GF-D8 (cell line): ENCODE measurements around the gene ZNF362.
"Not testable (repeated sequence)": the region's sequence is repeated elsewhere in the genome, so short reads cannot be mapped to it uniquely, and the experiment has no call there.

Experiments
- DNase-seq: peaks from one replicate; lab custom pipeline; 2025; lab: John Stamatoyannopoulos, UW

Gene ZNF362, protein sequence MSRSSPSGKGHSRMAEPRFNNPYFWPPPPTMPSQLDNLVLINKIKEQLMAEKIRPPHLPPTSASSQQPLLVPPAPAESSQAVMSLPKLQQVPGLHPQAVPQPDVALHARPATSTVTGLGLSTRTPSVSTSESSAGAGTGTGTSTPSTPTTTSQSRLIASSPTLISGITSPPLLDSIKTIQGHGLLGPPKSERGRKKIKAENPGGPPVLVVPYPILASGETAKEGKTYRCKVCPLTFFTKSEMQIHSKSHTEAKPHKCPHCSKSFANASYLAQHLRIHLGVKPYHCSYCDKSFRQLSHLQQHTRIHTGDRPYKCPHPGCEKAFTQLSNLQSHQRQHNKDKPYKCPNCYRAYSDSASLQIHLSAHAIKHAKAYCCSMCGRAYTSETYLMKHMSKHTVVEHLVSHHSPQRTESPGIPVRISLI

DNA sequence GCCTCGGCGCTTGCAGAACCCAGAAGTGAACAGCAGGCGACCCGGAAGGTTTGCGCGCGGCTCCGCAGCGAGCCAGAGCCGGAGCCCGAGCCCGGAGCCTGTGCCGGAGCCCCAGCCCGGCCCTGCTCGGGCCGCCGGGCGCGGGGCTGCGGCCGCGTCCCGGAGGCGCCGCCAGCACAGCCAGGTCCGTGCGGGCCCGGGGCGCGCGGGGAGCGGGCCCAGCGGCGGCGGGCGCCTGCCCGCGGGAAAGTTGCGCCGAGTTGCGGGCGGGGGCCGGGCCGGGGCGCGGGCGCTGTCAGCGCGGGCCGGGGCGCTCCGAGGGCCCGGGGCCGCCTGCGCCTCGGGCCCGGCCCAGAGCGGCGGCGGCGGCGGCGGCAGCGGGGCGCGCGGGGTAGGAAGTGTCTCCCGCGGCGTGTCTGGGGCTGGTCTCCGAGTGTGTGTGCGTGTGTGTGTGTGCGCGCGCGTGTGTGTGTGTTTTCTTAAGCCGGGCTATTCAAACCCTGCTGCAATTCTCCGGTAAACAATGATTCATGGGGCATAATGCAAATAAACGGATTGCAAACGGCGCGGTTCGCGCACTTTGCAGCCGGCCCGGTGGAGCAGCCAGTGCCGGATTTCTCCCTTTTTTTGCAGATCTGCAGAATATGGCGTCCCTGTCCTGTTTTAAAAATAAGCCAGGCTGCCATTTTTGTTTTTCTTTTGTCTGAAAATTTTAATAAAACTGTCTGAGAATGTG is at the start of gene ZNF362:
TSS of gene ZNF362 (plus strand) at position 22 of the 736 bp plus-strand sequence. CDS start 14,083 bp downstream, outside the sequence.
- peak; percentile 2 for DNase-seq

DNA sequence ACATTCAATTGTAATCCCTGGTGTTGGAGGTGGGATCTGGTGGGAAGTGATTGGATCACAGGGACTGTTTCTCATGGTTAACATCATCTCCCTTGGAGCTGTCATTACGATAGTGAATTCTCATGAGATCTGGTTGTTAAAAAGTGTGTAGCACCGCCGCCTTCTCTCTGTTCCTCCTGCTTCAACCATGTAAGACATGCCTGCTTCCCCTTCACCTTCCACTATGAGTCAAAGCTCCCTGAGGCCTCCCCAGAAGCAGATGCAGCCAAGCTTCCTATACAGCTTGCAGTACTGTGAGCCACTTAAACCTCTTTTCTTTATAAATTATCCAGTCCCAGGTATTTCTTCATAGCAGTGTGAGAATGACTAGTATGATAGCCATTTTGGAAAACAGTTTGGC is 44.3 kb upstream of the ZNF362 start:
- DNase-seq: no peak

DNA sequence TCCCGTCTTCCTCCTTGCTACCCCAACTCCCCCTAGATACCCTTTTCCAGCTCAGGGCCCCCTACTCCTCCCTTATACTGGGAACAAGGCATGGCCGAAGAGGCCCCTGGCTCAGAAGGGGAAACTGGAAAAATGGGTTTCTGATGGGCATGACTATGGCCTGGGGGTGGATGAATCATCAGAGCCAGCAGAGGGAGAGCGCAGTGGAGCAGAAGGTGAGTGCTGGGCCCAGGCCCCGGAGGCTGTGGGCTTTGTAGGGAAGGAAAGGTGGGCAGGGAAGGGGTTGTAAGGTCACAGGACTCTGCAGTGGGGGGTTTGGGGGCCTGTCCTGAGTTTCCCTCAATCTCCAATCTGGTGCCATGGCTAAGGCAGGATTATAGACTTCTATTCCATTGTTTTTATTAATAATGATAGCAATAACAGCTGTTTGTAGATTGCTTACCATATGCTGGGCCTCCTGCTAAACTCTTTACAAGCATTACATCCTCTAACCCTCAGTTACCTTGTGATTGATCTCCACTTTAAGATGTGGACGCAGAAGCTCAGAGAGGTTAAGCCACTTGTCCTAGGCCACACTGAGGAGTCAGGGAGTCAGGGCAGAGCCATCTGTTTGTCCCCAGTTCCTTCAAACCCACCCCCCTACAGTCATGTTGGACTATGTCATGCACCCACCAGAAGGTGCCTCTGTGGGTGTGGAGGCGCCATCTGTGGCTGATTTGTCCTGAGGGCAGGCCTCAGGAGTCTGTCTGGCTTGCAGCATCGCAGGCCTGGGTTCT is 36.2 kb upstream of the ZNF362 start:
- no peak for DNase-seq

DNA sequence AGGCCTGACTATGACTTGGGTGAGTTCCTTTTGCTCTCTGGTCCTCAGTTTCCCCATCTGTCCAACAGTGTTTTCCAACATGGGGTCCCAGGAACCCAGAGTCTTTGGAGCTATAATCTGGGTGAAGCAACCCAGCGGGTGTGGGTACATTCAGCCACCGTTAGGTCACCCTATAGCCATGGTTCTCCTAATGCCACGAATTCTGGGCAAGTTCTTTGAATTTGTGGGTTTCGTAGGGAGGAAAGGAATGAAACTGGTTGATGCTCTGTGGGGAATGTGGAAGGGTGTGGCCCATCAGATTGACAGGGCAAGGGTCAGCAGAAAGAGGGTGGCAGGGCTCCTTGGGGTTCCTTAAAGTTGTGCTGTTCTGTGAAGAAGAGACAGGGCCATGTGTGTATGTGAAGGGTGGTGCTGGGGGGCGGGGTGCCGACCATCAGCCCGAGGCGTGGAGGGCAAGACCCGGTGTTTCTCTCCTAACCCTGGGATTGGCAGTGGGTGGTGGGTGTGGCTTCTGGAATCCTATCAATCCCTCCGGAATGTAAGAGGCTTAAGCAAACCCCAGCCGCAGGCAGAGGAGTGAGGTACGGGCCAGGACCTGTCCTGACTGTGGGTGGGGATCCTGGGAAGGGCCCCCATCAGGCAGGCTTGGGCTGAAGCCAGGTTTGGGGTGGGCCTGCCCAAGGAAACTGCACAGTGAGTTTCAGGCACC is 35.5 kb upstream of the ZNF362 start:
- DNase-seq: no peak

DNA sequence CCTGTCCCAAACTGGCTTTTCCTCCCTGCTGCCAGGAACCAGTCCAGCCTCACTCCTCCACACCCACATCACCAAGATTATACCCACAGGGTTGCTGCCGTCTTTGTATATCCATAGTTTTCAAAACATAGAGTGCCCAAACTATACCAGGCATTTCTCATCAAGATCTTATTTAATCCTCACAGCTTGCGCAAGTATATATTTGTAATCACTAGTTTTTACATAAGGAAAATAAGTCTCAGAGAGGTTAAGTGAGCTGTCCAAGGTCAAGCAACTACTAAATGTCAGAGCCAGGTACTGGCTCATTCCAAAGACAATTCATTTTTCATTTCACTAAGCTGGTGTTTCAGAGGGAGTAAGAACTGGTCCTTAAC is 34.9 kb upstream of the ZNF362 start:
- DNase-seq: no peak

DNA sequence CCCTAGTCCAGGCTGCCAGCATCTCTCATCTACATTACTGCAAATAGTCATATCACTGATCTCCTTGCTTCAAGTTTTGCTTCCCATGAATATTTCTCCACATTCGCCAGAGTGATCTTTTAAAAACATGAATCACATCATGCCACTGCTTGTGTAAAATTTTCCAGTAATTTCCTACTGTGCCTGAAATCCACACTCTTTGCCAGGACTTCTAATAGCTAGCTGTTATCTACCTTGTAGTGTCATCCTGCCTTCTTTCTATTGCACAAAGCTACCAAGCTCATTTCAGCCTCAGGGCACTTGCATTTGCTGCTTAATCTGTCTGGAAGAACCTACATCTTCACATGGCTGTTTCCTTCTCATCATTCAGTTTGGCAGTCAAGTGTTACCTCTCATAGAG is 33.9 kb upstream of the ZNF362 start:
- DNase-seq: no peak

DNA sequence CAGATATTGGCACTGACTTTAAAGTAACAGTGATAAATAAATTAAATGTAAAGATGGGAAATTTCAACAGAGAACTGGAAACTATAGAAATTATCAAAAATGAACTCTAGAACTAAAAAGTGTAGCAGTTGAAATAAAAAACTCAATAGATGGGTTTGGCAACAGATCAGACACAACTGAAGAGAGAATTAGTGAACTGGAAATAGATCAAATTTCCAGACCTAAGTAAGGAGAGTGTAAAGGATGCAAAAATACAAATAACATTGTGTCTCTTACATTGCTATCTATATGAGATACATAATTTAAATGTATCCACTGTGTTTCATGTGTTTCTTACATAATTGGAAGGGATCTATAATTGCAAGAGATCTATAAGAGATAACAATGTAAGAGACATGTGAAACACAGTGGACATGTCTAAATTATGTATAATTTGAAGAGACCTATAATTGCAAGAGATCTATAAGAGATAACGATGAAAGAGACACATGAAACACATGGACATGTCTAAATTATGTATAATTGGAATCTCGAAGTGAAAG is 32.1 kb upstream of the ZNF362 start:
- no peak for DNase-seq

DNA sequence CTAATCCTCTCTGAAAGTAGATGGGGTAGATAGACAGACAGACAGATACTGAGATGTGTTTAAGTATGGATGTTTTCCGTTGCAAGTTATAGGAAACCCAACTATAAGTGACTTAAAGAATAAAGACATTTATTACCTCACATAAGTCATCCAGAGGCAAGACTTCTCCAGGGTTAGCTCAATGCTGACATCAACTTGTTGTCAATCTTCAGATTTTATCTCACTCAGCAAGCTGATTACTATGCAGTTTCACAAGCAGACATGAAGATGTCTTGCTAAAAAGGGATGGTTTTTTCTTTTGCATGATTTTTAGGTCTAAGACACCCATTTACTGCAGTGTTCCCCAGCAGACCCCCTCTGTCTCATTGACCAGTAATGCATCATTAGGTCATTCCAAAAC is 30.7 kb upstream of the ZNF362 start:
- no peak for DNase-seq

DNA sequence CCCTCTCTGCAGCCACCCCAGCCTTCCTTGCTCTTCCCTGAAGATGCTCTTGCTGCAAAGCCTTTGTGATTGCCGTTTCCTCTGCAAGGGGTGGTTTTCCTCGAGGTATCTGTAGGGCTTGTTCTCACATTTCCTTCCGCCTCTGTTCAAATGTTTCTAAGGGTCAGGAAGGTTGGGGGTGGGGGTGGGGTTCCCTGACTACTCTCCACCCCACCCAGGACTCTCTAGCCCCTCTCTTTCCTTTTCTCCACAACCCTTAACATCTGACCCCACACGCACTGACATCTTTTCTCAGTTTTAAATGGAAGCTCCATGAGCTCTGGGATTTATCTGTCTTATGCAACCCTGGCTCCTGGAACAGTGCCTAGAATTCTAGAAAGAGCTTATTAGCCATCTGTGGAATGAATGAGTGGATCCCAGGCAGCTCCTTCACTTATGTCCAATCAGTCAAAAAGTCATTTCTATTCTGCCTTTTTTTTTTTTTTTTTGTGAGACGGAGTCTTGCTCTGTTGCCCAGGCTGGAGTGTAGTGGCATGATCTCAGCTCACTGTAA is 27.3 kb upstream of the ZNF362 start:
- DNase-seq: no peak

DNA sequence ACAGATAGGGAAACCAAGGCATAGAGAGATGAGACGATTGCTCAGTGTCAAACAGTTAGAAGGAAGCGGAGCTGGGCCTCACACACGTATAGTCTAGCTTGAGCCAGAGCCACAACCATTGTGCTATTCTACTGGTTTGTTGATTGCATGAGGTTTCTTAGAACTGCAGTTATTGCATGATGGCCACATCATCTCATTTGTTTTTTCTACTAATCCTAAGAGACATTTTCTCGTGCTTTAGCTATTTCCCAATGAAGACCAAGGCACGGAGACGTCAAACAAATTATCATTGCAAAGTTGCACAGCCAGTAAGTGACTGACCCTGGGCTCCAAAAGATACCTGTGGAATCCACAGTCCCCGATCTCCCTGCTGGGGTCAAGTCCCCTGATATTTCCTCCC is 25.1 kb upstream of the ZNF362 start:
- no peak for DNase-seq

DNA sequence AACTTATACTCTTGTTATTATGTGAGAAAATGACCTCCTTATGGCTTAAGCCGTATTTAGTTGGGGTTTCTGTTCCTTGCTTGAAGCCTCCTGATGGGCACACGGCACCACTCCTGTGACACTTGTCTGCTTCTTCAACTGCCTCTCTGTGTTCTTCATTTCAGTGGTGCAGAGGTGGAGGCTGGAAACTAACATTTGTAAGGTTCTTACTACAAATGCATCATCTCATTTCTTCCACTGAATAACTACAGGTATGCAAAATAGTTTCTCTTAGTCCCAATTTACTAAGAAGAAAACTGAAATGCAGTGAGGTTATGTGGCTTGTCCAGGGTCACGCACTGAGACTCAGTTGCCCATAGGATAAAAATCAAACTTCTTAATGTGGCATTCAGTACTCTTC is 23.6 kb upstream of the ZNF362 start:
- DNase-seq: no peak

DNA sequence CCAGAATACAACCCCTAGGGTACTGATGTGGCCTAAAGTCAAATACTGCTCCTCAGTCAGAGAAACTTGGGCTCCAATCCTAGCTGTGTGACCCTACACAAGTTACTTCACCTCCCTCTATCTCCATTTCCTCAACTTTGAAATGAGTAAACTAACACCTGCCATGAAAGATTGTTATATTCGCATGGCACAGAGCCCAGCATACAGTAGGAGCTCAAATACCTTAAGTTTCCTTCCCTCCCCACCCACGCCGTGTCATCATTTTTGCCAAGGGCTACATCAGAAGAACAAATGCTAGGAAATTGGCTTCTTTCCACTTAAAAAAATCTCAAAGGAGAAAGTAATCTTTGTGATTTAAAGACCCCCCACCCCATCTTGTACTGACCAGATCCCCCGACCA is 22.2 kb upstream of the ZNF362 start:
- DNase-seq: no peak

DNA sequence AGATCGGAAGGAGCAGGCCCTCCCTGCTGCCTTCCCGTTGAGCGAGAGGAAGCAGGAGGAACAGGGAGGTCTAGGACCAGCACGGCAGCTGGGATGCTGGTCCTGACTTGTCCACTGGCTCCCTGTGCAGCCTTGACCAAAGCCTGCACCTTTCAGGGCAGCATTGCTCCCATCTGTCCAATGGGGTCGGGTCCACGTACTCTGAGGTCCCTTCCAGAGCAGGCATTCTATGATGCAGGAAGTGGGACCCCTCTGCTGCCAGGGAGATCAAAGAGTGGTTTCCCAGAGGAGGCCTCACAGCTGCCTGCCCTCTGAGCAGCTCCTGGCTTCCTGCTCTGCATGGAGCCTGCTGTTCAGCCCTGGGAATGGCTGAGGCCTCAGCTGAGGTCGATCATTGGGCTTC is 21.7 kb upstream of the ZNF362 start:
- no peak for DNase-seq

DNA sequence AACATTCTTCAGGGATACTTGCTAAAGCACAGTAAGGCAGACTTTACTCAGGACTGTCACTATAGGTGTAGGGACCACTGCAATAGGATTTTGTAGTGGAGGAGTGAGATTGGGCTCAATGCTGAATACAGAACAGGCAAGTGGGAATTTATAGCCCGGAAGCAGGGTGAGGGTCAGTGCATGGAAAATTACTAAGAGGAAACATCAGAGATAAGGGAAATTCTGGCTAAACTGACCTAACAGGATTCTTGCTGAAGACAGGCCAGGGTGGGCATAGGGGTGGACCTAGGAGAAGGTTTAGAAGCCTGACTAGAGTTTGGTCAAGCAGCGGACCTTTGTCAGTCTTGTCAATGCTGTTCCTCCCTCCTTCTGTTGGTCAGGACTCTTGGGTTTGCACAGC is 20.8 kb upstream of the ZNF362 start:
- DNase-seq: no peak

DNA sequence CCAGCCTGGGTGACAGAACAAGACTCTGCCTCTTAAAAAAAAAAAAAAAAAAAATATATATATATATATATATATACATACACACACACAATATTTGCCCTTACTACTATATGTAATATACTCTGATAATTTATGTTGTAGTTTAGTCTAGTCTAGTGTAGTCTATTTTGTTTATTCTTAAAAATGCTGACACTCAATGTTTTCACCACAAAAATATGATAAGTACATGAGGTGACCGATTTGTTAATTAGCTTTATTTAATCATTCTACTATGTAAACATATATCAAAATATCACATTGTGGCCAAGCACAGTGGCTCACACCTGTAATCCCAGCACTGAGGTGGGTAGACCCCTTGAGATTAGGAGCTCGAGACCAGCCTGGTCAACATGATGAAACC is 19.8 kb upstream of the ZNF362 start:
- no peak for DNase-seq

DNA sequence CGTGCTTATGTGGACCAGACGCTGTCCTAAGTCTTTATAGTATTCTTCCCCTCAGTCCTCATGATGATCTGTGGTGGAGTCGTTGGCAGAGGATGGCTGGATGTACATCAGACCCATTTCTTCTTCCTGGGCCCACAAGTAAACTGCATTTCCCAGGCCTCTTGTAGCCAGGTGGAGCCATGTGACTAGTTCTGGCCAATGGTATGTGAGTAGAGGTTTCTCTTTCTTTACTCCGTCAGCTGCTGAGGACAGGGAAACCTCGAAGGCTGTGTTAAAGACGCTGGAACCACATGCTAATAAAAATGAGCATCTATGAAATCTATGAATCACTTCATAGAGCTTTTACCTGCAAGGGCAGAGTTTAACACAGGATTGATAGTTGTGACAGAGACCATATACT is 18.7 kb upstream of the ZNF362 start:
- DNase-seq: no peak

DNA sequence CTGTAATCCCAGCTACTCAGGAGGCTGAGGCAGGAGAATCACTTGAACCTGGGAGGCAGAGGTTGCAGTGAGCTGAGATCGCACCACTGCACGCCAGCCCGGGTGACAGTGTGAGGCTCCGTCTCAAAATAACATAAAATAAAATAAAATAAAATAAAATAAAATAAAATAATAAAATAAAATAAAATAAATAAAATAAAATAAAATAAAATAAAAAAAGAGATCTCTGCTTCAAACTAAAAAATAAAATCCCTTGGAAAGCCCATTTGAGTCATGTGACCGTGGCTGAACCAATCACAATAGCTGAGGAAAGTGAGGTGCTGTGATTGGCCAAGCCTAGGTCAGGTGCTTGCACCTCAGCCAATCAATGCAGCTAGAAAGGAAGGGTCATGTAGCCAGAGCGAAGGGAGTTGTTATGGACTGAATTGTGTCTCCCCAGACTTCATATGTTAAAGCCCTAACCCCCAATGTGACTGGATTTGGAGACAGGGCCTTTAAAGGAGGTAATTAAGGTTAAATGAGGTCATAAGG is 18.0 kb upstream of the ZNF362 start:
- not testable (repeated sequence) for DNase-seq

DNA sequence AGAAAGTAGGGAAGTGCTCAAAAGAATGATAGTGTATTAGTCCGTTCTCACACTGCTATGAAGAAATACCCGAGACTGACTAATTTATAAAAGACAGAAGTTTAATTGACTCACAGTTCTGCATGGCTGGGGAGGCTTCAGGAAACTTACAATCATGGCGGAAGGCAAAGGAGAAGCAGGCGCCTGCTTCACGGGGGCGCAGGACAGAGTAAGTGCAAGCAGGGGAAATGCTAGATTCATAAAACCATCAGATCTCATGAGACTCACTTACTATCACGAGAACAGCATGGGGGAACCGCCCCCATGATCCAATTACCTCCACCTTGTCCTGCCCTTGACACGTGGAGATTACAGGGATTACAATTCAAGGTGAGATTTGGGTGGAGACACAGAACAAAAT is 16.9 kb upstream of the ZNF362 start:
- DNase-seq: not testable (repeated sequence)

DNA sequence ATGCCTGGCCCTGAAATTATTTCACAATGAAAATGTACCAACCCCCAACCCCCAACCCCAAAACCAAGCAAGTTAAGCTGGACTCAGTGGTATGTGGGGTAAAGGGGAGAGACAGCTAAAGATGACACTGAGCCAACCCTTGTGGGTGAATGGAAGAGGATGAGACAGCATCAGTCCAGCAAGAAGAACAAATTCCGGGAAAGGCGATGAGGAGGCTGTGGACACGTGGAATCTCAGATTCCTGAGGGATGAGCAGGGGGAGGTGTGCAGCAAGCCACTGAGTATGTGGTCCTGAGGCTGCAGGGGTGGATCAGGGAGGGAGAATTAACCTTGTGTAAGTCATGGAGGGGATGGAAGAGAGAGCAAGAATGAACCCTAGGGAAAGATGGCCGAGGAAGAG is 14.4 kb upstream of the ZNF362 start:
- no peak for DNase-seq

DNA sequence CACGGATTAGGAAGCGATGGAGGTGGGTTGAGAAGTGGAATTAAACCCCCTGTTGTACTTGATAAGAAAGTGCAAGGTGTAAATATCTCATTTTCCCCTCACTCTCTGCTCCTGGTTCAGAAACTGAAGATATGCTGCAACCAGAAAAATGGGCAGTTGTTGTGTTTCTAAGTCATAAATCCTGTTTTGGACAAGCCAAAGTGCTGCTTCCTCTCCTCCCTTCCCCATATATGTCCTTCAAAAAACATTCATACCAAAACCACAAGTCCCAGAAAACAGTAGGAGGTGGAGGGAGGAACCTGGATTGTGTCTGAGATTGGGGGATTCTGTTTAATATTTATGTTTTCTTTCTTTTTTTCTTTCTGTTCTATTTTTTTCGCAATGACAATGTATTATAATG is 13.6 kb upstream of the ZNF362 start:
- no peak for DNase-seq

DNA sequence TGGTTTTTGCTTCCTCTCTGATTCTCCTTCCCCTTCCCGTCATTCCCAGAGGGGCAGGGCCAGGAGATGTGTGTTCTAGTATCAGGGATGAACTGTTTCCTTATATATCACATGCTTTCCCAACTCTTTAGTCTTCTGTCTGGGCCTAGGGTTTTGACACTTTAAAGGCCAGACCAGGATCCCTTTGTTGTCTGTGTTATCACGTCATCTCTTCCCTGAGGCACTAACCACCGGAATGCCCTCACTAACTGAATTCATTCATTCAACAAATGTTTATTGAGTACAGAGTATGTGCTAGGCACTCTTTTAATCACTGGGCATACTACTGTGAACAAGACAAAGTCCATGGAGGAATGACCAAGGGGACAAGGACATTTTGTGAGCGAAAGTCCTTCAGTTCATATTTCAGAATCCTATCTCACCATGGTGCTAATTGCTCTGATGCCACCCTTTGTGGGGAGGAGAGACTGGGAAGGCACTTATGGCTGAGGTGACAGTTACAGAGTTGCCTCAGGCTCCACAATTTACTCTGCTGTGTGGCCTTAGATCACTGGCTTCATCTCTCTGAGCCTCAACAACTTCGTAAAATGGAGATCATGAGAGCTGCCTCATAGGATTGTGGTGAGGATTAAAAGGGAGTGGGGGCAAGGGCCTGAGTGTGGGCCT is 12.0 kb upstream of the ZNF362 start:
- DNase-seq: no peak
